ENCODE results near the gene HOXA11. TPM values are rescaled to one million over a fixed set of nuclear protein-coding genes. Genes with fewer than 3 reads are reported as not detected.

Gene HOXA11
- total RNA-seq, 6 donors from 2014 or later: not detected

DNA sequence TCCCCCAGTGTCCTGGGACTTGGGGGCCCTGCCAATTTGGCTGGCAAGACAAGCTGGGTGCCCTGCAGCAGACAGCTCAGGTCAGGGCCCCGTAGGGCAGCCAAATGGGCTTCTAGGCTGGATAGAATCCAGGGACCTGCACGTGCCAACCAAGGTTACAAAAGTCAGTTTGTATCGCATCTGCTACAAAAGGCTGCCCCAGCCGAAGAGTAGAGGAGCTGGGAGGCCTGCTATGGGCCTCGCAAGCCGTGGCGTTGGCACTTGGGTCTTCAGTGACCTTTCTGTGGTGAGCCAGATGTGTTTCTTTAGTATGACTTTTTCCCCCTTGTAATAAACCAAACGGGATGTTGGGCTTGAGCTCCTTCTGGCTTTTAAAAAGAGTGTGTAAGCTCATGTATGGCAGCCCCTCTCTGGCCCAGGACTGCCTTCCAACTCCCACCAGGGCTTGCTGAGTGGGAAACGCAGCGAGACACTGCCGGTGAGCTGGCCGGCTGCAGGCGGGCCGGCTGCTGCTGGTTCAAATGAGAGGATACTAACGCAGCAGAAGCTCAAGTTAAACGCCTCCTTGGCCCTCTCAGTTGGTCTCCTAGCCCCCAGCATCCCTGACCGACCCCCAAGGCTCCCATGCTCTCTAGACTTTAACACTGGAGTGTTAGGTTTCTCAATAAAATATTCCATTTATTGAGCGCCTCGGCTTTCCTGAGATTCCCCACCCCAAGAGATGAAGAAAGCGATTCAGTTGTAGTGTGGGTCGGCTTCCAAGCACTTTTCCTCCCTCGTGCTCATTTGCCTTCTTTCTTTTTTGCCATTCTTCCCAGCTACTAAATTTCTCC is 7.9 kb downstream of the HOXA11 start:
- Histone ChIP-seq H3K4me1 (peaks cover 25 to 36% (median 31%) of the 10 kb centered on the region in 4 donors), H3K27ac (no peak overlapping the region)

GRCh38 chr7:27176524-27176845 is 8.5 kb downstream of the HOXA11 start:
- Histone ChIP-seq H3K27ac (no peak overlapping the region), H3K9me3 (peaks cover 0 to 6% (median 0%) of the 10 kb centered on the region in 4 donors), H3K36me3 (no peaks in the 10 kb centered on the region), H3K4me3 (no peak overlapping the region), H3K4me1 (peaks cover 27 to 41% (median 33%) of the 10 kb centered on the region in 4 donors), H3K27me3 (peaks cover 2 to 92% (median 63%) of the 10 kb centered on the region in 4 donors)
- ATAC-seq (ENCODE audit: low FRiP score in 2 of 2) (no peak), DNase-seq (no peak)
- WGBS, 2 donors: 80 to 85% methylated on average over 1 to 3 of the region's 3 CpGs
- TF ChIP-seq EP300 (IDR thresholded peaks at IDR 0.05) (no peak), POLR2AphosphoS5 (IDR thresholded peaks at IDR 0.05) (no peak), POLR2A (IDR thresholded peaks at IDR 0.05) (no peak)

More for the DNA sequence above, 7.9 kb downstream of the HOXA11 start:
- TF ChIP-seq, protein P1, sequence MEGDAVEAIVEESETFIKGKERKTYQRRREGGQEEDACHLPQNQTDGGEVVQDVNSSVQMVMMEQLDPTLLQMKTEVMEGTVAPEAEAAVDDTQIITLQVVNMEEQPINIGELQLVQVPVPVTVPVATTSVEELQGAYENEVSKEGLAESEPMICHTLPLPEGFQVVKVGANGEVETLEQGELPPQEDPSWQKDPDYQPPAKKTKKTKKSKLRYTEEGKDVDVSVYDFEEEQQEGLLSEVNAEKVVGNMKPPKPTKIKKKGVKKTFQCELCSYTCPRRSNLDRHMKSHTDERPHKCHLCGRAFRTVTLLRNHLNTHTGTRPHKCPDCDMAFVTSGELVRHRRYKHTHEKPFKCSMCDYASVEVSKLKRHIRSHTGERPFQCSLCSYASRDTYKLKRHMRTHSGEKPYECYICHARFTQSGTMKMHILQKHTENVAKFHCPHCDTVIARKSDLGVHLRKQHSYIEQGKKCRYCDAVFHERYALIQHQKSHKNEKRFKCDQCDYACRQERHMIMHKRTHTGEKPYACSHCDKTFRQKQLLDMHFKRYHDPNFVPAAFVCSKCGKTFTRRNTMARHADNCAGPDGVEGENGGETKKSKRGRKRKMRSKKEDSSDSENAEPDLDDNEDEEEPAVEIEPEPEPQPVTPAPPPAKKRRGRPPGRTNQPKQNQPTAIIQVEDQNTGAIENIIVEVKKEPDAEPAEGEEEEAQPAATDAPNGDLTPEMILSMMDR (IDR thresholded peaks at IDR 0.05): no peak
- TF ChIP-seq EP300 (IDR thresholded peaks at IDR 0.05) (no peak), POLR2AphosphoS5 (IDR thresholded peaks at IDR 0.05) (no peak), POLR2A (IDR thresholded peaks at IDR 0.05) (no peak)
- ATAC-seq (ENCODE audit: low FRiP score in 2 of 2) (no peak), DNase-seq (peak; percentile 15 to 55)
- Histone ChIP-seq H3K27me3 (peaks cover under 1 to 91% (median 60%) of the 10 kb centered on the region in 4 donors), H3K4me3 (no peak overlapping the region), H3K9me3 (peaks cover 0 to 6% (median 0%) of the 10 kb centered on the region in 4 donors), H3K36me3 (no peaks in the 10 kb centered on the region)
- 73 to 87% methylated on average over 21 to 22 of the region's 22 CpGs for WGBS, 2 donors

- no peak for ATAC-seq (ENCODE audit: low FRiP score in 2 of 2)
- WGBS, 2 donors: 41 to 70% methylated on average over 23 to 36 of the region's 40 CpGs
- TF ChIP-seq POLR2A (IDR thresholded peaks at IDR 0.05) (no peak), EP300 (IDR thresholded peaks at IDR 0.05) (no peak), POLR2AphosphoS5 (IDR thresholded peaks at IDR 0.05) (no peak)
- TF ChIP-seq, protein P1 (IDR thresholded peaks at IDR 0.05): no peak
- Histone ChIP-seq H3K4me3 (no peak overlapping the region), H3K36me3 (no peaks in the 10 kb centered on the region), H3K27ac (no peak overlapping the region), H3K9me3 (peaks cover 0 to 6% (median 0%) of the 10 kb centered on the region in 4 donors), H3K27me3 (peaks cover 2 to 96% (median 67%) of the 10 kb centered on the region in 4 donors), H3K4me1 (peaks cover 27 to 45% (median 33%) of the 10 kb centered on the region in 4 donors)
- DNase-seq: peak; percentile 16 to 76
These were observed 9.2 kb downstream of the HOXA11 start for GRCh38 chr7:27175626-27176523.

DNA sequence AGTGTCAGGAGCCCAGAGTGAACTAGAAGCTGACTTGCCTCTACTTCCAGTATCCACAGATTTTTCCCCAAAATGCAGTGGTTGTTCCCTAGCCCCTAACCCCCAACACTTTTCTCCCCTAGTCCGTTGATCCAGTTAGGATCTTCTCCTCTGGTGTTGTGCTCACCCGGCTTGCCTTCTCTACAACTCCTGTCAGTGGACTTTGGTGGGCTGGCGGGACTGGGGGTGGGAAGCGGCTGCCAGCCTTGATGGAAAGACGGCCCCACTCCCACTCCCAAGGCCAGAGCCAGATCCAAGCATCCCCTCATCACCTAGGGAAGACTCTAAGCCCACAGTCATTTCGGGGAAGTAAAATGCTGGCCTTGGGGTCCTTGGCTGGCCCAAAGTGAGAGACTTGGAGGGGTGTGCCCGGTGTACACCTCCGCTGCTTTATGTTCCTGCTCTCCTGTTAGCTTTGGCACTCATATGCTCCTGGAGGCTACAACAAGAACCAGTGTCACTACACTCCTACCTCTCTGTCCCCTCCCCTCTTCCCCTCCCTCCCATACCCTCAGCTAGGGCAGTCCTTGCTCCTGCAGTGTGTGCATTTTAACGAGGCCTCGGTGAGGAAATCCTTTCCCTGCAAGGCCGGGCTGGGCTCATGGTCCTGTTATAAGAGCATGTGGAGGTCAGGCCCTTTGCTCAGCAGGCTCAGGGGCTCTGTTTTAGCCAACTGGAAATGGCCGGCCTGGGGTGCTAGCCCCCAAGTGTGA is 10.0 kb downstream of the HOXA11 start:
- no peak overlapping the region for H3K4me3 ChIP-seq
- WGBS, 2 donors: 59 to 61% methylated on average over 8 to 12 of the region's 12 CpGs
- no peak overlapping the region for H3K27ac ChIP-seq
- H3K9me3 ChIP-seq: peaks cover 0 to 6% (median 0%) of the 10 kb centered on the region in 4 donors
- peaks cover 2 to 95% (median 67%) of the 10 kb centered on the region in 4 donors for H3K27me3 ChIP-seq
- peaks cover 27 to 43% (median 32%) of the 10 kb centered on the region in 4 donors for H3K4me1 ChIP-seq
- no peak for ATAC-seq (ENCODE audit: low FRiP score in 2 of 2)
- no peaks in the 10 kb centered on the region for H3K36me3 ChIP-seq
- peak in 1 of 2 donors; percentile 10 for DNase-seq
- TF ChIP-seq EP300 (IDR thresholded peaks at IDR 0.05) (no peak), POLR2AphosphoS5 (IDR thresholded peaks at IDR 0.05) (no peak), POLR2A (IDR thresholded peaks at IDR 0.05) (no peak)
- TF ChIP-seq, protein P1 (IDR thresholded peaks at IDR 0.05): no peak
